PFSK-1 (cell line): Measurements from ENCODE around the gene ZNF362.

Experiments used
- FOXP2 ChIP-seq: optimal IDR thresholded peaks from 2 replicates; pipeline ENCODE3; 2011; ENCODE audit warnings: borderline replicate concordance, control low read depth, inconsistent platforms; ENCODE audit not compliant: insufficient read depth; ENCODE audit errors: extremely low read length, extremely low read depth
- POLR2AphosphoS5 ChIP-seq: IDR thresholded peaks from 2 replicates; pipeline ENCODE4 v1.6.1; 2012; ENCODE audit warnings: low read depth, mild to moderate bottlenecking, control low read depth, low read length, moderate library complexity
- SIN3A ChIP-seq: IDR thresholded peaks from 2 replicates; pipeline ENCODE4 v1.6.1; 2012; ENCODE audit warnings: mild to moderate bottlenecking, low read length, moderate library complexity, borderline replicate concordance; ENCODE audit not compliant: insufficient read depth
- TAF1 ChIP-seq: IDR thresholded peaks from 2 replicates; pipeline ENCODE4 v1.6.1; 2012; ENCODE audit warnings: low read length, control low read depth, borderline replicate concordance; ENCODE audit not compliant: insufficient read depth
- TF ChIP-seq, protein P1 (sequence below), 2 experiments: IDR thresholded peaks; 2 replicates each; pipeline versions ENCODE4 v1.6.1 to v1.8.0; 2011 to 2012; ENCODE audit warnings: low read depth in 2 of 2, low read length in 2 of 2, control low read depth in 1 of 2, inconsistent platforms in 1 of 2, mild to moderate bottlenecking in 1 of 2, moderate library complexity in 1 of 2; ENCODE audit not compliant: insufficient read depth in 1 of 2

Gene ZNF362

DNA sequence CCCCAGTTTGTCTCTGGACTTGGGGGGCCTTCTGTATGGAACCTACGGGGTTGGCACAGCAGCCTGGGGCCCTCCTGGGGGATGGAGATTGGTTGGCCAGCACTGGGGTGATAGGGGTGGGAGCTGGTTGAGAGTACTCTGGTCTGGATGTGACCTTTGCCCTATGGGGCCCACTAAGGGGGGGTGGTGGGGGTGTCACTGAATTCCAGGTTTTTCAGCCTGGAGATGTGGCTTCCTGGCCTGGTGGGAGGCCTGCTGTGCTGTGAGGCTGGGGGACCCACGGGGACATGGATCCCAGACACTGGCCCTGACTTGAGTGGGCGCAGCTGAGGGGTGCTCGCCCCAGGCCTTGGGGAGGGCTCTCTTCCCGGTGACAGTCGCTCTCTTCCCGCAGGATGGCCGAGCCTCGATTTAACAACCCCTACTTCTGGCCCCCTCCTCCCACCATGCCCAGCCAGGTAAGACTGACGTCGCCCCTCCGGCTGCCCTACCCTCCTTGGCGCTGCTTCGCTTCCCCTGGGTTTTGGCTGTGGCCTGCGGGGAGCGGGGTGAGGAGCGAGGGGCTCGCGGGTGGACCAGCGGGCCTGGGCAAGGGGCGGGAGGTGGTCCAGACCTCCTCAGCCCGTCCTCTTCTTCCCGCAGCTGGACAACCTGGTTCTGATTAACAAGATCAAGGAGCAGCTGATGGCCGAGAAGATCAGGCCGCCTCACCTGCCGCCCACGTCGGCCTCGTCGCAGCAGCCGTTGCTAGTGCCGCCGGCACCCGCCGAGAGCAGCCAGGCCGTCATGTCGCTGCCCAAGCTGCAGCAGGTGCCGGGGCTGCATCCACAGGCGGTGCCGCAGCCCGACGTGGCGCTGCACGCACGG is 19.6 kb downstream of the ZNF362 start:
- TF ChIP-seq FOXP2 = no peak
- TF ChIP-seq TAF1 = no peak
- TF ChIP-seq, protein P1, sequence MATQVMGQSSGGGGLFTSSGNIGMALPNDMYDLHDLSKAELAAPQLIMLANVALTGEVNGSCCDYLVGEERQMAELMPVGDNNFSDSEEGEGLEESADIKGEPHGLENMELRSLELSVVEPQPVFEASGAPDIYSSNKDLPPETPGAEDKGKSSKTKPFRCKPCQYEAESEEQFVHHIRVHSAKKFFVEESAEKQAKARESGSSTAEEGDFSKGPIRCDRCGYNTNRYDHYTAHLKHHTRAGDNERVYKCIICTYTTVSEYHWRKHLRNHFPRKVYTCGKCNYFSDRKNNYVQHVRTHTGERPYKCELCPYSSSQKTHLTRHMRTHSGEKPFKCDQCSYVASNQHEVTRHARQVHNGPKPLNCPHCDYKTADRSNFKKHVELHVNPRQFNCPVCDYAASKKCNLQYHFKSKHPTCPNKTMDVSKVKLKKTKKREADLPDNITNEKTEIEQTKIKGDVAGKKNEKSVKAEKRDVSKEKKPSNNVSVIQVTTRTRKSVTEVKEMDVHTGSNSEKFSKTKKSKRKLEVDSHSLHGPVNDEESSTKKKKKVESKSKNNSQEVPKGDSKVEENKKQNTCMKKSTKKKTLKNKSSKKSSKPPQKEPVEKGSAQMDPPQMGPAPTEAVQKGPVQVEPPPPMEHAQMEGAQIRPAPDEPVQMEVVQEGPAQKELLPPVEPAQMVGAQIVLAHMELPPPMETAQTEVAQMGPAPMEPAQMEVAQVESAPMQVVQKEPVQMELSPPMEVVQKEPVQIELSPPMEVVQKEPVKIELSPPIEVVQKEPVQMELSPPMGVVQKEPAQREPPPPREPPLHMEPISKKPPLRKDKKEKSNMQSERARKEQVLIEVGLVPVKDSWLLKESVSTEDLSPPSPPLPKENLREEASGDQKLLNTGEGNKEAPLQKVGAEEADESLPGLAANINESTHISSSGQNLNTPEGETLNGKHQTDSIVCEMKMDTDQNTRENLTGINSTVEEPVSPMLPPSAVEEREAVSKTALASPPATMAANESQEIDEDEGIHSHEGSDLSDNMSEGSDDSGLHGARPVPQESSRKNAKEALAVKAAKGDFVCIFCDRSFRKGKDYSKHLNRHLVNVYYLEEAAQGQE (IDR thresholded peaks at IDR 0.05; ENCODE audit: insufficient read depth in 1 of 2, low read depth in 2 of 2, low read length in 2 of 2) = no peak
- TF ChIP-seq POLR2AphosphoS5 = no peak
- no peak for TF ChIP-seq SIN3A

DNA sequence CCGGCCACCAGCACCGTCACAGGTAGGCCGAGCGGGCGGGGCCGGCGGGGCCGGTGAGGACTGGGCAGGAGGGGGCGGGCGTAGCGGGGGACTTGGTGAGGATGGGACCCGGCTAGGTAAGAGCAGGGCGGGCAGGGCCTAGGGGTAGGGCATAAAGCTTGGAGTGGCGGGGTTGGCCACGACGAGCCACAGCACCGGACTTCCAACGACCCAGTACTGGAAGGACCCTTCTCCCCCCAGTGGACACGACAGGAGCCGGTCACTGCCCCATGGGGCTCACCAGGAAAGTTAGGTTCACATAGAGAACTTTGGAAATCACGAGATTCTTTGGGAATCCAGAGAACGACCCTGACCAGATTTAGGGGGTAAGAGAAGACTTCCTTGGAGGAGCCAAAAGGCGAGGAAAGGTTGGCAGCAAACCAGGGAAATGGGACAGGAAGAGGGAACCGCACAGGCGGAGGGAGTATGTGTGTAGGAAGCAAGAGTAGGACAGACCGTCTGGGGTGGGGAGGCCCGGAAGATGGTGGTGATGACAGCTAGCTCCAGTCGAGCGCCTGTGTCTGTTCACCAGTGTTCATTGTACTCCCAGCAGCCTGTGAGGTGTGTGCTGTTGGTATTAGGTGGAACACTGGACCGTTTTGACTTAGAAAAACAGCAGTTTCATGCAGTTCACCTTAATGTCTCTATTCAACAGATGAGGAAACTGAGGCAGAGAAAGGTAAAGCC is 20.4 kb downstream of the ZNF362 start:
- TF ChIP-seq SIN3A = no peak
- no peak for TF ChIP-seq TAF1
- TF ChIP-seq POLR2AphosphoS5 = no peak
- TF ChIP-seq, protein P1 (IDR thresholded peaks at IDR 0.05; ENCODE audit: insufficient read depth in 1 of 2, low read depth in 2 of 2, low read length in 2 of 2) = no peak
- no peak for TF ChIP-seq FOXP2

DNA sequence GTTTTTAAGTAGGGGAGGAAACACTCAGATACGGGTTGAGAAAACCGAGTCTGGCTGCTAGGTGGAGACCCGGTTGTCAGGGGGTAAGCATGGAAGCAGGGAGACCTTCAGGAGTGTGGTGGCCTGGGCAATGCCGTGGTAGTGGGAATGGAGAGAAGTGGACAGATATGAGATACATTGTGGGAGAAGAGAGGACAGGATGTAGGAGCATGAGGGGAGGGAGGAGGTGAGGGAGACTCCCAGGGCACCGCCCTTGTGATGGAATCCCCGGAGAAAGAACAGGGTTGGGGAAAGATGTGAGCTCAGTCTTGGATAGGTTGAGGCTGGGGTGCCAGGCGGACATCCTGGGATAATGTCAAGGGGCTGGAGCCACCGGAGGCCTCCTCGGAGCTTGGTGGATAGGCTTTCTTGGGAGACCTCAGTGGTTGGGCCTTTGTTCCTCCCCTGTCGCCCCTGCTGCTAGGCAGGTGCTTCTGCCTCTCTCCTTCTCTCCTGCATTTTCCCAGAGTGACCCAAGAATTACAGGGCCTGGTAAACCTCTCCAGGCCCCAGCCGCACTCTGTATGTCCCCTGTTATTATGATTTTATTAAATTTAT is 21.3 kb downstream of the ZNF362 start:
- TF ChIP-seq FOXP2 = no peak
- TF ChIP-seq POLR2AphosphoS5 = no peak
- TF ChIP-seq SIN3A = no peak
- TF ChIP-seq, protein P1 (IDR thresholded peaks at IDR 0.05; ENCODE audit: insufficient read depth in 1 of 2, low read depth in 2 of 2, low read length in 2 of 2) = no peak
- no peak for TF ChIP-seq TAF1

DNA sequence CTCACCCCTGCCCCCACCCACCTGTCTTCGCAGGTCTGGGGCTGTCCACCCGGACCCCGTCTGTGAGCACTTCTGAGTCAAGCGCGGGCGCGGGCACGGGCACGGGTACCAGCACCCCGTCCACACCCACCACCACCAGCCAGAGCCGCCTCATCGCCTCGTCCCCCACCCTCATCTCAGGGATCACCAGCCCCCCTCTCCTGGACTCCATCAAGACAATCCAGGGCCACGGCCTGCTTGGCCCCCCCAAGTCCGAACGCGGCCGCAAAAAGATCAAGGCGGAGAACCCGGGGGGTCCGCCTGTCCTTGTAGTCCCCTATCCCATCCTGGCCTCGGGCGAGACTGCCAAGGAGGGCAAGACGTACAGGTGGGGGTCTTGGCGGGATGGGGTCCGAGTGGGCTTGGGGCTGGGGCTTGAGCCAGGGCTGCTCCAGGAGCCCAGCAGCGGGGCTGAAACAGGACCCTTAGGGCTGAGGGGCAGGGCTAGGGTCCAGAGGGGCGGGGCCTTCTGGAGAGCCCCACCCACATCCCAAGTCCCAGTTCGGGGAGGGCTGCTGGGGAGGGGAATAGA is 23.9 kb downstream of the ZNF362 start:
- no peak for TF ChIP-seq SIN3A
- TF ChIP-seq, protein P1 (IDR thresholded peaks at IDR 0.05; ENCODE audit: insufficient read depth in 1 of 2, low read depth in 2 of 2, low read length in 2 of 2) = no peak
- TF ChIP-seq POLR2AphosphoS5 = no peak
- no peak for TF ChIP-seq FOXP2
- no peak for TF ChIP-seq TAF1
